Measurements from ENCODE around the gene PKN2. TPM values are rescaled to one million over a fixed set of nuclear protein-coding genes. Genes with fewer than 3 reads are reported as not detected.

PKN2 gene
- total RNA-seq, 1 donor from 2014 or later, result 37.5 TPM

DNA sequence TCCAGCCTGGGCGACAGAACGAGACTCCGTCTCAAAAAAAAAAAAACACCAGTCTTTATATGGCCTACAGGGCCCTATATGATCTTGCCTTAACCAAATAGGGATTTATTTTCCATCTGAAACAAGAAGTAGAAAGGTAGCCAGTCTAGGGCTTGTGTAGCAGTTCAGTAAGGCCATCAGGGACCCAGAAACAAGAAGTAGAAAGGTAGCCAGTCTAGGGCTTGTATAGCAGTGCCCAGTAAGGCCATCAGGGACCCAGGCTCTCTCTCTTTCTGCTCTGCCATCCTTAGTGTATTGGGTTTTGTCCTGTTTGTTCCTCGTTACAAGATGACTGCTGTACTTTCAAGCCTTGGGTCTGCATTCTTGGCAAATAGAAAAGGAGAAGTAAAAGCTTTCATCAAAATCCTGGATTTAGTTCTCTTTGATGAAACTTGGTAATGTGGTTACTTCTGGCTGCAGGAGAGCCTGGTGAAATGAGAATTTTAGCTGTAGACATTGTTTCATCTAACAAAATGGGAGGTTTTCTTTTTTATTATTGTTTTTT, 46.1 kb downstream of the PKN2 start:
- H3K27me3 Mint-ChIP-seq (ENCODE audit: low read depth, unreplicated experiment), result no peaks in the 10 kb centered on the region
- DNase-seq (ENCODE audit: low read depth) (no peak), FAIRE-seq (no peak)
- H3K27ac Mint-ChIP-seq (ENCODE audit: unreplicated experiment), result no peak overlapping the region
- H4K20me1 ChIP-seq (ENCODE audit: insufficient read depth, low read length), result peaks cover 74% of the 10 kb centered on the region
- H2AFZ ChIP-seq (ENCODE audit: low read depth, low read length), result no peak overlapping the region
- no peak overlapping the region for H3K27ac ChIP-seq (ENCODE audit: low read depth, low read length)
- no peak overlapping the region for H3K4me2 ChIP-seq (ENCODE audit: low read length)
- TF ChIP-seq, protein P1, sequence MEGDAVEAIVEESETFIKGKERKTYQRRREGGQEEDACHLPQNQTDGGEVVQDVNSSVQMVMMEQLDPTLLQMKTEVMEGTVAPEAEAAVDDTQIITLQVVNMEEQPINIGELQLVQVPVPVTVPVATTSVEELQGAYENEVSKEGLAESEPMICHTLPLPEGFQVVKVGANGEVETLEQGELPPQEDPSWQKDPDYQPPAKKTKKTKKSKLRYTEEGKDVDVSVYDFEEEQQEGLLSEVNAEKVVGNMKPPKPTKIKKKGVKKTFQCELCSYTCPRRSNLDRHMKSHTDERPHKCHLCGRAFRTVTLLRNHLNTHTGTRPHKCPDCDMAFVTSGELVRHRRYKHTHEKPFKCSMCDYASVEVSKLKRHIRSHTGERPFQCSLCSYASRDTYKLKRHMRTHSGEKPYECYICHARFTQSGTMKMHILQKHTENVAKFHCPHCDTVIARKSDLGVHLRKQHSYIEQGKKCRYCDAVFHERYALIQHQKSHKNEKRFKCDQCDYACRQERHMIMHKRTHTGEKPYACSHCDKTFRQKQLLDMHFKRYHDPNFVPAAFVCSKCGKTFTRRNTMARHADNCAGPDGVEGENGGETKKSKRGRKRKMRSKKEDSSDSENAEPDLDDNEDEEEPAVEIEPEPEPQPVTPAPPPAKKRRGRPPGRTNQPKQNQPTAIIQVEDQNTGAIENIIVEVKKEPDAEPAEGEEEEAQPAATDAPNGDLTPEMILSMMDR (IDR thresholded peaks at IDR 0.05; ENCODE audit: insufficient read depth, low read depth, low read length), result no peak
- TF ChIP-seq EZH2 (IDR thresholded peaks at IDR 0.05; ENCODE audit: insufficient read depth, low read length), result no peak
- no peak overlapping the region for H3K9ac ChIP-seq (ENCODE audit: low read length)
- H3K79me2 ChIP-seq (ENCODE audit: insufficient read depth, low read length), result peaks cover 88% of the 10 kb centered on the region
- no peak overlapping the region for H3K4me3 ChIP-seq (ENCODE audit: insufficient read depth, low read depth, low read length)
- no peaks in the 10 kb centered on the region for H3K36me3 ChIP-seq (ENCODE audit: insufficient read depth, low read length)
- H3K36me3 Mint-ChIP-seq (ENCODE audit: low read depth, unreplicated experiment), result peaks cover 3% of the 10 kb centered on the region
- H3K4me3 Mint-ChIP-seq (ENCODE audit: unreplicated experiment), result no peak overlapping the region
- H3K4me1 Mint-ChIP-seq (ENCODE audit: low read depth, unreplicated experiment), result peaks cover 22% of the 10 kb centered on the region
- H3K9me3 ChIP-seq (ENCODE audit: insufficient read depth, low read depth, low read length), result no peaks in the 10 kb centered on the region
- H3K9me3 Mint-ChIP-seq (ENCODE audit: unreplicated experiment), result peaks cover 2% of the 10 kb centered on the region
- H3K27me3 ChIP-seq (ENCODE audit: insufficient read depth, low read length), result no peaks in the 10 kb centered on the region
- peaks cover 14% of the 10 kb centered on the region for H3K4me1 ChIP-seq (ENCODE audit: insufficient read depth, low read length)

DNA sequence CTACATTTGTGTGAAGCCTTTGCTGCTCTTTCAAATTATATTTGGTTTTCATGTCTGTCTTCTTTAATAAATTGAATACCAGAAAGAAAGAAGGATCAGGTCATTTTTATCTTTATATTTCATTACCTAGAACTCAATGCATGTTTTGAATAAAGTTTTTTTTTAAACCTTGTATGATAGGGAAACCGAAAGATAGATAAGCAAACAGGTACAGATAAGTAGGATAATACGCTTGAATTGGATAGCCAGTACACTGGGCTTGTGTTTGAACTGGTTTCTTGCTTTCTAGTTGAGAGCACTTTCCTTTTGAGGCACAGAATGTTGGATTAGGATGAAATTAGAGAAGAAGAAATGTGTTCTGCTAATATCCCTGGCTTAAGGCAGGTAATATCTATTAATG, 46.9 kb downstream of the PKN2 start:
- FAIRE-seq, result no peak
- no peak overlapping the region for H3K4me3 ChIP-seq (ENCODE audit: insufficient read depth, low read depth, low read length)

More for the DNA sequence above, 46.9 kb downstream of the PKN2 start:
- Histone ChIP-seq H3K9ac (ENCODE audit: low read length) (peak overlapping the region; percentile 21), H3K79me2 (ENCODE audit: insufficient read depth, low read length) (peaks cover 87% of the 10 kb centered on the region), H3K27me3 (ENCODE audit: insufficient read depth, low read length) (no peaks in the 10 kb centered on the region), H3K4me2 (ENCODE audit: low read length) (peak overlapping the region; percentile 68), H4K20me1 (ENCODE audit: insufficient read depth, low read length) (peaks cover 72% of the 10 kb centered on the region), H3K36me3 (ENCODE audit: insufficient read depth, low read length) (no peaks in the 10 kb centered on the region), H3K9me3 (ENCODE audit: insufficient read depth, low read depth, low read length) (no peaks in the 10 kb centered on the region), H2AFZ (ENCODE audit: low read depth, low read length) (no peak overlapping the region), H3K4me1 (ENCODE audit: insufficient read depth, low read length) (peaks cover 14% of the 10 kb centered on the region), H3K27ac (ENCODE audit: low read depth, low read length) (peak overlapping the region; percentile 26)
- Mint-ChIP-seq H3K36me3 (ENCODE audit: low read depth, unreplicated experiment) (peaks cover 8% of the 10 kb centered on the region), H3K4me3 (ENCODE audit: unreplicated experiment) (no peak overlapping the region), H3K9me3 (ENCODE audit: unreplicated experiment) (peaks cover 7% of the 10 kb centered on the region), H3K27me3 (ENCODE audit: low read depth, unreplicated experiment) (no peaks in the 10 kb centered on the region), H3K4me1 (ENCODE audit: low read depth, unreplicated experiment) (peaks cover 22% of the 10 kb centered on the region), H3K27ac (ENCODE audit: unreplicated experiment) (peak overlapping the region; percentile 43)
- no peak for DNase-seq (ENCODE audit: low read depth)
- TF ChIP-seq, protein P1 (IDR thresholded peaks at IDR 0.05; ENCODE audit: insufficient read depth, low read depth, low read length), result no peak
- TF ChIP-seq EZH2 (IDR thresholded peaks at IDR 0.05; ENCODE audit: insufficient read depth, low read length), result no peak

All from astrocyte (in vitro differentiated cells and primary cell).